NOMO-1 (cell line): ENCODE data around the gene QSOX1.

ENCODE experiments used
- DNase-seq, 2 experiments: peaks; one replicate each; lab custom pipeline; 2025; ENCODE audit not compliant: unreplicated experiment in 2 of 2; lab: John Stamatoyannopoulos, UW

The QSOX1 gene

DNA sequence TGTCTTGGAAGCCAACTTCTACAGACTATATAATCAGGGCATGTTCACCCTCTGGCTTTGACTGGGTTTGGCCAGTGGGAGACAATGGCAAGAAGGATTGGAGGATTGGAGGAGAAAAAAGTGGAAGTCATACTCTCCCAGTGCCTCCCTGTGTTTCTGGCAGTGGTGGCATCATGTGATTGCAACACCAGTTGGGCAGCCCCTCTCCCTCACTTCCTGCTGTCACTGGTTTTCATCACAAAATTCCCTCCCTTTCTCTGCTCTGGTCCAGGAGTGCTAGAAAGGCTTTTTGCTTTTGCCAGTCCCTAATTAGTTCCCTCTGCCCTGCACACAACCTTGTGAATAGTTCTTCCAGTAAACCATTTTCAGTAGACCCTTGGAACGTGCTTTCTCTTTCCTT is 3.7 kb upstream of the QSOX1 start:
- DNase-seq = peak; percentile 37 to 38

DNA sequence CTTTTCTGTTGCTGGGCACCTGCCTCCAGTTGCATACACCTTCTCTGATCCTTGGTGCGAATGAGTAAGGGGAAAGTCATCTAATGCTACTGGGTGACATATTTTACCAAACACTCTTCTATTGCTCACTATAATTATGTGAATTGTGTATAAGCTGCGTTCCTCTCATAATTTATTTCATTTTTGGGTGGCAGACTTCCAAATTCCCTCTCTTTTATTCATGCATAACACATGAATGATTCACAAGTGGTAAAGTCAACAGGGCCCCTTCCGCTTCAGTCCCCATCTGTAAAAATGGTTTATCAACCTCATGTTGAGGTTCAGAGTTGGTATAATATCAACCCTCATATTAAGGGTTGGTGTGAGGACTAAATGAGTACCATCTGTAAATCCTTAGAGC is 3.2 kb upstream of the QSOX1 start:
- no peak for DNase-seq

- no peak for DNase-seq
These were observed 2.1 kb upstream of the QSOX1 start for GRCh38 chr1:180152588-180152987.

GRCh38 chr1:180153032-180153431 is 1.6 kb upstream of the QSOX1 start:
- DNase-seq = no peak

GRCh38 chr1:180154003-180154324 is 705 bp upstream of the QSOX1 start:
- no peak for DNase-seq

DNA sequence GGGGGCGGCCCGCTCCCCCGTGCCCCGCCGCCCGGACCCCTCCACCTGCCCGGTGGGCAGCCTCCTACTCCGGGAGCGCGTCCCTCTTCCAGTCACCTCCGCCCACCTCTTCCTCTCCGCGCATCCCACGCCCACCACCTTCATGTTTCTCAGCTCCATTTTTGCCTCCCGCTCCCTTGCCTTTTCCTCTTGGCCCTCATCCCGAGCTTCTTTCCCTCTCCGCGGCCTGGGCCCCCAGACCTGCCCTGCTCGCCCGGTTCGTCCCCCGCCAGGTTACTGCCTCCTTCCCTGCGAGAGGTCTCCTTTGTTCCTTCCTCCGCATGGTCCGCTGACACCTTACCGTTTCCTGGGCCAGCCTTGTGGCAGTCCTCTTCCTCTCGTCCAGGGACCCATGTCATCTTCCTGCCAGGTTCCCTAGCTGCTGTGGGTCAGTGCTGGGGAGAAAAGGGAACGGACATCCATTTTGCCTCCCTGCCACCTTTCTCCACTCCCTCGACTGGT is 563 bp downstream of the QSOX1 start:
- peak in 1 of 2 experiments; percentile 5 for DNase-seq

DNA sequence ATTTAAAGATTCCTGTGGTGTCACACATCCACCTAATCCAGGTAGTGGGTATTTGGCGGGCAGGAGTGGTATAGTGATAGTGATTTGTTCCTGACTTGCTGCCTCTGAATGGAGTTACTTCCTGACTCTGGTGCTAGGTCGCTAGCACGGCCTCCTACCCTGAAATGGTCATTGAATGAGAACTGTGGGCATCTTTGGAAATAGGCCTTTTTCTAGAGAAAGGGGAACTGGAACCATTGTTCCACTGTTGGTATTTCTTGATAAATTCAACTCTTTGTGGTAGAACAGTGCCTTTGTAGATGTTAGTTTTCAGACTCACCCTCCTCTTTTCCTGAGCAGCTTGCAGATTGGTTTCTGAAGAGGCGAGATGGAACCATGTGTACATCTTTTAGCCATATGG is 1.5 kb downstream of the QSOX1 start:
- peak; percentile 75 to 90 for DNase-seq

GRCh38 chr1:180156631-180157091 is 2.0 kb downstream of the QSOX1 start:
- DNase-seq = peak; percentile 30 to 67

DNA sequence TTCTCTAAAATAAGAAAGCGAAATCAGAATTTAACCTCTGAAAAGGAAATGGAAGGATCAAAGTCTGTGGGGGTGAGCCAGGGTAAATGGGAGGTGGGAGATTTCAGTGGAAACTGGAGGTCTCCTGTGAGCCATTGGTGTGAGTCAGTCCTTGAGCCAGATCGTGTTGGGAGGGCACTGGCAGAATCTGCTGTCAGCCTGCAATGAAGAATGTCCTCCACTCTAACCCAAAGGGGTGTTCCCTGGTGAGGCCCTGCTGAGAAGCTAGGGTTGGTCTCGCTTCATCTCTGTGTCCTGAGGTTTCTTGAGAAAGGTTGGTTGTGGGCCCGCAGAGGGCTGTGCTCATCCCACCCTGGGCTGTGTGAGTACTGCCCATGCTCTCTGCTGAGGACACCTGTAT is 2.4 kb downstream of the QSOX1 start:
- peak in 1 of 2 experiments; percentile 20 for DNase-seq

GRCh38 chr1:180157576-180158057 is 2.9 kb downstream of the QSOX1 start:
- no peak for DNase-seq

DNA sequence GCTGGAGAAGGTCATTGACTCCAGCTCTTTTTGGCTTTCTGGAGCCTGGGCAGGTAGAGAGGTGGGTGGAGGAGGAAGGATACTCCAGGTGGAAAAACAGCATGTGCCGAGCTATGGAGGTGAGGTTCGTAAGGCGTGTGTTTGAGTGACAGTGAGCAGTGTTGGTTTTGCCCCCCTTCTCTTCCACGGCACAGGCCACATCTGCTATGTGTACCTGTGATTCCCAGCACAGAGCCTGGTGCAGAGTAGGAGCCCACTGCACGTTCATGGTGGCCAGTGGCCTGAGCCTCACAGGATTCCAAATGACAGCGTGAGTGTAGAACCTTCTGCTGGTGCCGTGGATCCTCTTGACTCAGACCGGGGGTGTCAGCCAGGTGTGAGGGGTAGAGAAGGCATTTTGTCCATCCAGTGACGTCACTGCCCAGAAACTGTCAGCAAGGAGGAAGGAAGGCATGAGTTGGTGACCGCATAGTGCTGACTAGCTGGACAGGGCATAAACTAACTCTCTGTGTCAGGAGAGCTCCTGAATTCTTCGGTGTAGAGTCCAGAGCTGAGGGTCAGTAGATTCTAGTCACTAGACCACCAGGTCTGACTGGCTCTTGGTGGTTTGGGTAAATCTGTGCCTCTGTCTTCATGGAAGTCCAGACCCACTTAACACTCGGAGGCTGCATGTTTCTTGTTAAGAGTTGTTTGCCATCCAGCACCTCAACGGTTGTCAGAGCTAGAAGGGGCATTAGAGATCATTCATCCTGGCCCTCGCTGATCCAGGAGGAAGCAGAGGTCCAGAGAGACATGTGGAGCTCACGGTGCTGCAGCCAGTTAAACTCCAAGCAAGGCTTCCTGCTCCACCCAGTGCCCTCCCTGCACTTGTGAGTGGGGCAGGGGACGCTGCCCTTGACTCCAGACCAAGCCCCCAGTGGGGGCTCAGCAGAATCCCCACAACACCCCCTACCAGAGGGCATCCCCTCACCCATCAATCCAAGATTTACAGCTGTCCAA is 3.8 kb downstream of the QSOX1 start:
- peak in 1 of 2 experiments; percentile 29 for DNase-seq

DNA sequence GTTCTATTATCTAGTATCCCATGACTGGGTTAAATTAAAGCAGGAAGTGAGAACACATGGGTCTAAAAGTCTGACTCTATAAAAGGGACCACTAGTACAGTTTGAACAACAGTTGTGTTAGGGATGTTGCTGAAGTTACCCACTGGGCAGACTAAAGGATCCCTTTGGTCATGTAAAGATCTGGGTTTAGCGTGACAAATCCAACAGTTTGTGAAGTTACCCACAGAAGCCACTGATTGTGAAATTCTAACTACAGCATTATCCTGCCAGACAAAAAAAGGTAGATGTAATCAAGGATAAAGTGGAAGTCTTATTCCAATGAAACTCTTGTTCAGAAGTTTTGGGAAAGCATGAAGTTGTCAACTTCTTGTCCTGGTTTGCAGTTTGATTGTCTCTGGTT is 5.7 kb downstream of the QSOX1 start:
- DNase-seq = peak; percentile 44 to 87

DNA sequence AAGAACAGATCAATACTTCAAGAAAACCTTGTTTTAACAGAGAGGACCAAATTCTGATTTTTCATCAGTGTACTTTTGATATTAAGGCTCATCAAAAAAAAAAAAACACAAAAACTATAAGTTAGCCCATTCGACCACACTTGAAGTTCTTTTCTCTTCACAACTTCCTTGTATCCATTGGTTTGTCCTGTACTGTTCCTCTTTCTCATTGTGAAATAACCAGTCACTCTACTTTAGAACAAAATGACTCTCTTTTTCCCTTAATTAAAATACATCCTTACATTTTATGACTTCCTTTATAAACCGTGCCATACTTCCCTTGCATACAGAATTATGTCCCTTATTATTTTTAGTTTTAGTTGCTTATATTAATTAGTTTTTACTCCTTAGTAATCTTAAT is 8.4 kb downstream of the QSOX1 start:
- peak in 1 of 2 experiments; percentile 92 for DNase-seq

DNA sequence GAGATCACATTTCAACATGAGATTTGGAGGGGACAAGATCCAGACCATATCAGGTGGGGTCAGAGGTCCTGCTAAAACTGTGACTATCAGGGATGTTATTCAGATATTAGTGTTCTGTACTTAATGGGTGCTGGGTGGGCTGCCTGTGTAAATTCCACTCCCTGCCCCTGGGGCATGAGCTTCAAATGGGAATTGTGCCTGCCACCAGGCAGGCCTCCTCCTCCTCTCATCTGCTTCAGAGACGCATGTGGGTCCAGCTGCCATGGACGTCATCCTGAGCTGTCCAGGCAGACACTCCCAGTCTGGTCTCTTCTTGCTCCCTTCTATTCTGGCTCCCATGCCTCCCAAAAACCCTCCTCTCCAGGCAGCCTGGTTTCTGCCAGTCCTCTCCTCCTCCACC is 10.4 kb downstream of the QSOX1 start:
- DNase-seq = no peak

GRCh38 chr1:180165509-180166435 is 11.1 kb downstream of the QSOX1 start:
- no peak for DNase-seq

DNA sequence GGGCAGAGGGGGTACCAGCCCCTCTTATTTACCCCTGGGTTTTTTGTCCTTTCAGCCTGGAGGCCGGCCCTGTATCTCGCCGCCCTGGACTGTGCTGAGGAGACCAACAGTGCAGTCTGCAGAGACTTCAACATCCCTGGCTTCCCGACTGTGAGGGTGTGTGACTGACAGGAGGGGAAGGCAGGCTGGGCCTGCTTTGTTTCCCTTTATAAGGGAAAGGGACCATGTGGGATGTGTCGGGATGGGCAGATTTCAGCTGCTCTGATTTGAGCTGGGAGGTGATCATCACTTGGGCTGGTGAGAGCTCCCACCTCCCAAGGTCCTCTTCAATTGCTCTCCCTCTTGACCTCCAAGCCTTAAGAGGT is 11.7 kb downstream of the QSOX1 start:
- DNase-seq = no peak

- DNase-seq = no peak
These were observed 12.5 kb downstream of the QSOX1 start for GRCh38 chr1:180167021-180167701.

- DNase-seq = no peak
These were observed 13.2 kb downstream of the QSOX1 start for GRCh38 chr1:180167721-180168467.

- DNase-seq = peak in 1 of 2 experiments; percentile 4
These were observed 14.3 kb downstream of the QSOX1 start for GRCh38 chr1:180168786-180169639.
